Activated CD4-positive, alpha-beta T cell treated with anti-CD3 and anti-CD28 coated beads, Interleukin-10, Interleukin-2, amounts not matched to agents 100 ng/mL and 50 ng/mL, durations not matched to agents 16 hours and 8 hours (primary cell): ENCODE data around the gene AIRE.
"Not testable (repeated sequence)": the region's sequence is repeated elsewhere in the genome, so short reads cannot be mapped to it uniquely, and the experiment has no call there.

Experiments
- DNase-seq: peaks from one replicate; pipeline ENCODE4 v3.0.0-alpha.2; 2020

Gene AIRE

GRCh38 chr21:44267655-44268142 is 18.0 kb upstream of the AIRE start:
- DNase-seq = no peak

- no peak for DNase-seq
These were observed 16.6 kb upstream of the AIRE start for GRCh38 chr21:44269090-44269489.

GRCh38 chr21:44271558-44272283 is 14.0 kb upstream of the AIRE start:
- no peak for DNase-seq

GRCh38 chr21:44272284-44272858 is 13.3 kb upstream of the AIRE start:
- no peak for DNase-seq

GRCh38 chr21:44273046-44273445 is 12.6 kb upstream of the AIRE start:
- no peak for DNase-seq

- no peak for DNase-seq
These were observed 10.6 kb upstream of the AIRE start for GRCh38 chr21:44275041-44275440.

- DNase-seq = no peak
These were observed 6.1 kb upstream of the AIRE start for GRCh38 chr21:44279354-44280260.

- no peak for DNase-seq
These were observed 3.9 kb upstream of the AIRE start for GRCh38 chr21:44281801-44282200.

GRCh38 chr21:44282370-44282769 is 3.3 kb upstream of the AIRE start:
- DNase-seq = no peak

GRCh38 chr21:44283211-44283785 is 2.4 kb upstream of the AIRE start:
- not testable (repeated sequence) for DNase-seq

- no peak for DNase-seq
These were observed 1.7 kb upstream of the AIRE start for GRCh38 chr21:44283948-44284347.

GRCh38 chr21:44286086-44286715 is 525 bp downstream of the AIRE start:
- no peak for DNase-seq

- DNase-seq = no peak
These were observed 1.3 kb downstream of the AIRE start for GRCh38 chr21:44286716-44287632.

- no peak for DNase-seq
These were observed 2.8 kb downstream of the AIRE start for GRCh38 chr21:44288251-44289110.

- no peak for DNase-seq
These were observed 3.8 kb downstream of the AIRE start for GRCh38 chr21:44289381-44290010.

GRCh38 chr21:44290327-44291077 is 4.8 kb downstream of the AIRE start:
- DNase-seq = no peak

- DNase-seq = no peak
These were observed 5.6 kb downstream of the AIRE start for GRCh38 chr21:44291078-44291935.
